PC-9 (cell line): ENCODE measurements around the gene DPPA5. TPM values are rescaled to one million over a fixed set of nuclear protein-coding genes. Genes with fewer than 3 reads are reported as not detected.
A peak's percentile ranks its signal among the peaks of the same experiment; 100 is the strongest.
"Not testable (repeated sequence)": the region's sequence is repeated elsewhere in the genome, so short reads cannot be mapped to it uniquely, and the experiment has no call there.

Experiments
- BruUV-seq: library from RNA; stranded (reverse); fragments of 400-500 nt; replicated peaks from 2 replicates; lab custom pipeline; 2021; lab: Mats Ljungman, UMichigan
- CTCF ChIA-PET: fragments of 300-600 bp; sonication (Branson Sonifier 250); formaldehyde crosslinking; loops from one replicate; lab custom pipeline; 2022; ENCODE audit warnings: antibody characterized with exemption; lab: Charles Lee
- POLR2A ChIA-PET: fragments of 300-600 bp; sonication (Branson Sonifier 250); formaldehyde crosslinking; loops from one replicate; lab custom pipeline; 2022; ENCODE audit warnings: antibody characterized with exemption; ENCODE audit not compliant: unreplicated experiment; lab: Charles Lee
- DNase-seq, 2 experiments: peaks; one replicate each; pipeline versions ENCODE4 v3.0.0 to v3.0.0-alpha.2; 2015 to 2022; ENCODE audit warnings: mixed read lengths in 1 of 2
- H2AFZ ChIP-seq: fragments of 200-600 bp; sonication (generic); 2 replicates; pipeline ENCODE4 v1.8.1; 2017; ENCODE audit warnings: antibody characterized with exemption
- H3F3A ChIP-seq: fragments of 200-600 bp; sonication (generic); 2 replicates; pipeline ENCODE4 v1.8.1; 2017; ENCODE audit warnings: antibody characterized with exemption, mild to moderate bottlenecking, low read depth; ENCODE audit not compliant: insufficient read depth
- H3K27ac ChIP-seq: fragments of 200-600 bp; sonication (generic); 2 replicates; pipeline ENCODE4 v1.6.1; 2016; ENCODE audit warnings: mixed run types
- H3K27me3 ChIP-seq: fragments of 200-600 bp; sonication (generic); 2 replicates; pipeline ENCODE4 v1.6.1; 2016; ENCODE audit warnings: low read depth, mixed run types; ENCODE audit not compliant: insufficient read depth
- H3K36me3 ChIP-seq: fragments of 200-600 bp; sonication (generic); 2 replicates; pipeline ENCODE4 v1.6.1; 2016; ENCODE audit warnings: low read depth, mixed run types
- H3K4me1 ChIP-seq: fragments of 200-600 bp; sonication (generic); replicated peaks from 2 replicates; pipeline ENCODE4 v1.6.1; 2016; ENCODE audit warnings: mixed run types; ENCODE audit not compliant: insufficient read depth
- H3K4me2 ChIP-seq: fragments of 200-600 bp; sonication (generic); 2 replicates; pipeline ENCODE4 v1.6.1; 2017; ENCODE audit warnings: mixed run types
- H3K4me3 ChIP-seq: fragments of 200-600 bp; sonication (generic); 2 replicates; pipeline ENCODE4 v1.6.1; 2016; ENCODE audit warnings: mixed run types
- H3K79me2 ChIP-seq: fragments of 200-600 bp; sonication (generic); 2 replicates; pipeline ENCODE4 v1.6.1; 2017; ENCODE audit warnings: low read depth, mixed run types
- H3K9me2 ChIP-seq: fragments of 200-600 bp; sonication (generic); 2 replicates; pipeline ENCODE4 v1.8.1; 2017; ENCODE audit warnings: mild to moderate bottlenecking; ENCODE audit not compliant: insufficient read depth
- H3K9me3 ChIP-seq: fragments of 200-600 bp; sonication (generic); 2 replicates; pipeline ENCODE4 v1.8.1; 2016; ENCODE audit warnings: low read depth; ENCODE audit not compliant: insufficient read depth
- H4K20me1 ChIP-seq: fragments of 200-600 bp; sonication (generic); 2 replicates; pipeline ENCODE4 v1.8.1; 2017; ENCODE audit not compliant: insufficient read depth
- CTCF ChIP-seq: fragments of 200-600 bp; sonication (generic); conservative IDR thresholded peaks from 2 replicates; pipeline ENCODE4 v1.6.1; 2017; ENCODE audit warnings: mixed run types, antibody characterized with exemption, mild to moderate bottlenecking, moderate library complexity
- EZH2 ChIP-seq: fragments of 200-600 bp; sonication (generic); IDR thresholded peaks from 2 replicates; pipeline ENCODE4 v1.8.0; 2017; ENCODE audit warnings: antibody characterized with exemption, low read depth
- intact Hi-C: fragments of 100-400 bp; cut with micrococcal nuclease; formaldehyde crosslinking; loops from one replicate; pipeline ENCODE4 v1.10.0; 2022; ENCODE audit not compliant: unreplicated experiment
- total RNA-seq: library from RNA; stranded (reverse); gene quantifications from 2 replicates; pipeline ENCODE4 v1.2.3, GENCODE V29; 2021

Gene DPPA5
- total RNA-seq, 1 experiment from 2014 or later, result not detected

GRCh38 chr6:73309535-73309784 is 44.6 kb downstream of the DPPA5 start:
- BruUV-seq, result no TSS peak
- H3K4me2 ChIP-seq, result peak overlapping the region; percentile 86
- H3K79me2 ChIP-seq, result peaks cover 43% of the 10 kb centered on the region
- intact Hi-C loops, result no loop called here
- H3K9me2 ChIP-seq, result no peaks in the 10 kb centered on the region
- H3K27me3 ChIP-seq, result no peaks in the 10 kb centered on the region
- ChIA-PET CTCF (interaction anchor here (0.6 to 0.8 kb wide), 3 partner anchors 17 to 552 kb away, joined by 3 to 4 read pairs (median 3); no protein-coding TSS in a partner anchor), POLR2A (interaction anchor here (0.6 to 0.7 kb wide), 3 partner anchors 11 to 1024 kb away, joined by 3 to 4 read pairs (median 3); no protein-coding TSS in a partner anchor)
- peak overlapping the region; percentile 96 for H2AFZ ChIP-seq
- H3K4me1 ChIP-seq, result peaks cover 16% of the 10 kb centered on the region
- H3K4me3 ChIP-seq, result peak overlapping the region; percentile 89
- H4K20me1 ChIP-seq, result 0 out of 2 replicates have a peak, but pooled peaks cover 3% of the 10 kb centered on the region
- H3K36me3 ChIP-seq, result no peaks in the 10 kb centered on the region
- no peaks in the 10 kb centered on the region for H3F3A ChIP-seq
- no peaks in the 10 kb centered on the region; the same call in 1 of the 2 replicates for H3K9me3 ChIP-seq
- TF ChIP-seq EZH2, result no peak
- TF ChIP-seq CTCF, result no peak
- no peak for DNase-seq
- peak overlapping the region; percentile 83 for H3K27ac ChIP-seq

DNA sequence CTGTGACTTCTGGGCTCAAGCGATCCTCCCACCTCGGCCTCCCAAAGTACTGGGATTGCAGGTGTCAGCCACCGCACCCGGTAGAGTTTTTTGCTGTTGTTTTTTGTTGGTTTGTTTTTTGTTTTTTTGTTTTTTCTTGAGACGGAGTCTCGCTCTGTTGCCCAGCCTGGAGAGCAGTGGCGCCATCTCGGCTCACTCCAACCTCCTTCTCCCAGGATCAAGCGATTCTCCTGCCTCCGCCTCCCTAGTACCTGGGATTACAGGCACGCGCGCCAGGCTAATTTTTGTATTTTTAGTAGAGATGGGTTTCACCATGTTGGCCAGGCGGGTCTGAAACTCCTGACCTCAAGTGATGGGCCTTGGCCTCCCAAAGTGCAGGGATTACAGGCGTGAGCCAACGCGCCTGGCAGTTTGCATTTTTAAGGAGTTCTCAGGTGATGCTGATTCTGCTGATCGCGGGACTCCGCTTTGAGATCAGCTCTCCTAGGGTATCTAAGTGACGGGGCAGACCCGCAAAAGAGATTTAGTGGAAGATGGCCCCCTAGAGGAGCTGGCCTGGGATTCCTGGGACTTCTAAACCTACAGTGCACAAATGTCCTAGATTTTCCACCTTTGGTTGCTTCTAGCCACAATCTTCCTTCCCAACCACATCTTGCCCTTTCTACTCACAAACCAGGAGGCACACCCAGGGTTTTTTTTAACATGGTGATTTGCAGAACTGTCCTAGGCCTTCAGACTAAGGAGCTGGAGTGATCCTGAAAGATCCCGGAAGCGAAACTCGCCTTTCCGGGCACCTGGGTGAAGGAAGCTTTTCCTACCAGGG is 45.2 kb downstream of the DPPA5 start:
- intact Hi-C loops, result no loop called here
- H3F3A ChIP-seq, result no peaks in the 10 kb centered on the region
- H3K27me3 ChIP-seq, result no peaks in the 10 kb centered on the region
- peak overlapping the region; percentile 96 for H2AFZ ChIP-seq
- peak overlapping the region; percentile 83 for H3K27ac ChIP-seq
- no peaks in the 10 kb centered on the region for H3K9me2 ChIP-seq
- H3K4me2 ChIP-seq, result peak overlapping the region; percentile 86
- no peaks in the 10 kb centered on the region; the same call in 1 of the 2 replicates for H3K9me3 ChIP-seq
- DNase-seq, result peak; percentile 47 to 50
- H3K79me2 ChIP-seq, result peaks cover 45% of the 10 kb centered on the region
- ChIA-PET POLR2A (interaction anchor here (0.6 to 0.7 kb wide), 4 partner anchors 10 to 1063 kb away, joined by 3 to 4 read pairs (median 4); no protein-coding TSS in a partner anchor), CTCF (interaction anchor here (0.6 to 0.8 kb wide), 3 partner anchors 18 to 553 kb away, joined by 3 to 4 read pairs (median 3); no protein-coding TSS in a partner anchor)
- H3K36me3 ChIP-seq, result no peaks in the 10 kb centered on the region; the same call in 1 of the 2 replicates
- no peak; the same call in 1 of the 2 replicates for TF ChIP-seq CTCF
- no peak for TF ChIP-seq EZH2
- 0 out of 2 replicates have a peak, but pooled peaks cover 3% of the 10 kb centered on the region for H4K20me1 ChIP-seq
- peaks cover 16% of the 10 kb centered on the region for H3K4me1 ChIP-seq
- TSS peak; percentile 73 for BruUV-seq
- H3K4me3 ChIP-seq, result peak overlapping the region; percentile 89

- H3K9me2 ChIP-seq, H3K4me1 ChIP-seq, H2AFZ ChIP-seq, POLR2A ChIA-PET, H3K27me3 ChIP-seq, H3K36me3 ChIP-seq, H3K4me2 ChIP-seq, H3K9me3 ChIP-seq, H3F3A ChIP-seq, intact Hi-C loops, DNase-seq, H3K27ac ChIP-seq, H3K4me3 ChIP-seq, H4K20me1 ChIP-seq, BruUV-seq: not testable (repeated sequence)
- CTCF ChIA-PET, result interaction anchor here (0.6 kb wide), 1 partner anchor 1776 kb away, joined by 3 read pairs; no protein-coding TSS in a partner anchor
- peaks cover 47% of the 10 kb centered on the region for H3K79me2 ChIP-seq
Measured at GRCh38 chr6:73303773-73304172, 50.3 kb downstream of the DPPA5 start.

Other genes with a start within 250 kb of the DPPA5 start
- gene KHDC1L, start 128.8 kb downstream of the DPPA5 start, total RNA-seq, result 1.1 TPM in 1 of 2 replicates, not detected in the other
- gene KHDC1, start 91.1 kb downstream of the DPPA5 start, total RNA-seq, result 14.3 and 16.2 TPM in 2 replicates
- gene KHDC3L, start 8.4 kb upstream of the DPPA5 start, total RNA-seq, result not detected in 2 replicates
- gene OOEP, start 15.6 kb upstream of the DPPA5 start, total RNA-seq, result 10.9 and 12.2 TPM in 2 replicates
- 3.1 and 5.0 TPM in 2 replicates for gene DDX43, start 40.6 kb upstream of the DPPA5 start, total RNA-seq
- gene CGAS, start 98.0 kb upstream of the DPPA5 start, total RNA-seq, result 25.5 and 26.1 TPM in 2 replicates
- 27.2 and 29.3 TPM in 2 replicates for gene MTO1, start 107.5 kb upstream of the DPPA5 start, total RNA-seq
- gene EEF1A1, start 166.8 kb upstream of the DPPA5 start, total RNA-seq, result 10,581 and 12,059 TPM in 2 replicates